Activated naive CD4-positive, alpha-beta T cell treated with anti-CD3 and anti-CD28 coated beads for 36 hours (primary cell): ENCODE data around the gene RPL38. TPM values are rescaled to one million over a fixed set of nuclear protein-coding genes. Genes with fewer than 3 reads are reported as not detected.

ENCODE experiments used
- CTCF ChIA-PET: fragments of 350-600 bp; sonication (Branson Sonifier 250); formaldehyde crosslinking; loops from one replicate; lab custom pipeline; 2021; ENCODE audit warnings: antibody characterized with exemption; lab: Charles Lee
- DNase-seq: peaks from one replicate; pipeline ENCODE4 v3.0.0-alpha.2; 2020
- H3K27ac Mint-ChIP-seq: one replicate; pipeline ENCODE4 v1.8.0; 2021; ENCODE audit warnings: mild to moderate bottlenecking, mixed read lengths
- H3K27me3 Mint-ChIP-seq: one replicate; pipeline ENCODE4 v1.8.0; 2021; ENCODE audit warnings: low read depth, mixed read lengths
- H3K36me3 Mint-ChIP-seq: one replicate; pipeline ENCODE4 v1.8.0; 2021; ENCODE audit warnings: low read depth, mixed read lengths
- H3K4me1 Mint-ChIP-seq: one replicate; pipeline ENCODE4 v1.8.0; 2021; ENCODE audit warnings: low read depth, mixed read lengths
- H3K4me3 Mint-ChIP-seq: one replicate; pipeline ENCODE4 v1.8.0; 2021; ENCODE audit warnings: mild to moderate bottlenecking, moderate library complexity, mixed read lengths
- H3K9me3 Mint-ChIP-seq: one replicate; pipeline ENCODE4 v1.8.0; 2021; ENCODE audit warnings: mixed read lengths
- intact Hi-C: fragments of 100-400 bp; cut with micrococcal nuclease; formaldehyde crosslinking; loops from one replicate; pipeline ENCODE4 v1.15.1; 2023
- total RNA-seq, 2 experiments: library from RNA; stranded (reverse); gene quantifications; one replicate each; pipeline ENCODE4 v1.2.3, GENCODE V29; 2021

Gene RPL38
- total RNA-seq, 2 experiments from 2014 or later: 1,784 to 1,916 TPM

GRCh38 chr17:74235040-74235581 lies 31.6 kb downstream of the RPL38 start:
- DNase-seq: no peak
- intact Hi-C loops: no loop called here
- CTCF ChIA-PET: no interaction called here
- Mint-ChIP-seq H3K27me3 (no peaks in the 10 kb centered on the region), H3K9me3 (no peaks in the 10 kb centered on the region), H3K4me3 (no peak overlapping the region), H3K36me3 (peaks cover 1% of the 10 kb centered on the region), H3K27ac (no peak overlapping the region), H3K4me1 (no peaks in the 10 kb centered on the region)

GRCh38 chr17:74235911-74236371 lies 32.5 kb downstream of the RPL38 start:
- H3K36me3 Mint-ChIP-seq: no peaks in the 10 kb centered on the region
- H3K4me3 Mint-ChIP-seq: no peak overlapping the region
- H3K9me3 Mint-ChIP-seq: no peaks in the 10 kb centered on the region
- H3K4me1 Mint-ChIP-seq: no peaks in the 10 kb centered on the region
- CTCF ChIA-PET: no interaction called here
- no peak overlapping the region for H3K27ac Mint-ChIP-seq
- no peaks in the 10 kb centered on the region for H3K27me3 Mint-ChIP-seq
- intact Hi-C loops: no loop called here
- DNase-seq: no peak

- Mint-ChIP-seq H3K27ac (no peak overlapping the region), H3K9me3 (no peaks in the 10 kb centered on the region), H3K27me3 (no peaks in the 10 kb centered on the region), H3K4me3 (no peak overlapping the region), H3K4me1 (no peaks in the 10 kb centered on the region), H3K36me3 (no peaks in the 10 kb centered on the region)
- intact Hi-C loops: no loop called here
- no peak for DNase-seq
- CTCF ChIA-PET: interaction anchor here (1.1 to 1.2 kb wide), 2 partner anchors 34 to 50 kb away, joined by 3 read pairs; partner anchors contain the start of gene RPL38
These were observed 33.8 kb downstream of the RPL38 start for GRCh38 chr17:74237321-74237720.

- Mint-ChIP-seq H3K27me3 (no peaks in the 10 kb centered on the region), H3K4me3 (no peak overlapping the region), H3K27ac (no peak overlapping the region), H3K36me3 (no peaks in the 10 kb centered on the region), H3K9me3 (no peaks in the 10 kb centered on the region), H3K4me1 (no peaks in the 10 kb centered on the region)
- CTCF ChIA-PET: interaction anchor here (0.6 kb wide), 1 partner anchor 63 kb away, joined by 4 read pairs; no protein-coding TSS in a partner anchor
- no peak for DNase-seq
- intact Hi-C loops: no loop called here
These were observed 35.7 kb downstream of the RPL38 start for GRCh38 chr17:74239172-74239571.

- Mint-ChIP-seq H3K27me3 (no peaks in the 10 kb centered on the region), H3K36me3 (no peaks in the 10 kb centered on the region), H3K27ac (no peak overlapping the region), H3K9me3 (no peaks in the 10 kb centered on the region), H3K4me3 (no peak overlapping the region), H3K4me1 (no peaks in the 10 kb centered on the region)
- intact Hi-C loops: no loop called here
- DNase-seq: no peak
- CTCF ChIA-PET: interaction anchor here (0.7 kb wide), 1 partner anchor 221 kb away, joined by 3 read pairs; no protein-coding TSS in a partner anchor
These were observed 37.2 kb downstream of the RPL38 start for GRCh38 chr17:74240618-74241205.

- intact Hi-C loops: no loop called here
- DNase-seq: no peak
- Mint-ChIP-seq H3K36me3 (no peaks in the 10 kb centered on the region), H3K27me3 (no peaks in the 10 kb centered on the region), H3K4me1 (no peaks in the 10 kb centered on the region), H3K4me3 (no peak overlapping the region), H3K9me3 (no peaks in the 10 kb centered on the region), H3K27ac (no peak overlapping the region)
- CTCF ChIA-PET: interaction anchor here (0.7 kb wide), 1 partner anchor 220 kb away, joined by 3 read pairs; no protein-coding TSS in a partner anchor
These were observed 38.0 kb downstream of the RPL38 start for GRCh38 chr17:74241431-74241830.

- Mint-ChIP-seq H3K27ac (no peak overlapping the region), H3K27me3 (no peaks in the 10 kb centered on the region), H3K4me3 (no peak overlapping the region), H3K9me3 (no peaks in the 10 kb centered on the region), H3K36me3 (no peaks in the 10 kb centered on the region), H3K4me1 (no peaks in the 10 kb centered on the region)
- CTCF ChIA-PET: no interaction called here
- intact Hi-C loops: no loop called here
- DNase-seq: no peak
These were observed 38.4 kb downstream of the RPL38 start for GRCh38 chr17:74241847-74242246.

- Mint-ChIP-seq H3K27ac (no peak overlapping the region), H3K27me3 (no peaks in the 10 kb centered on the region), H3K4me3 (no peak overlapping the region), H3K36me3 (no peaks in the 10 kb centered on the region), H3K9me3 (no peaks in the 10 kb centered on the region), H3K4me1 (no peaks in the 10 kb centered on the region)
- no peak for DNase-seq
- CTCF ChIA-PET: interaction anchor here (0.6 kb wide), 1 partner anchor 422 kb away, joined by 3 read pairs; no protein-coding TSS in a partner anchor
- intact Hi-C loops: no loop called here
These were observed 39.7 kb downstream of the RPL38 start for GRCh38 chr17:74243013-74243755.

GRCh38 chr17:74244128-74244527 lies 40.6 kb downstream of the RPL38 start:
- H3K4me1 Mint-ChIP-seq: no peaks in the 10 kb centered on the region
- intact Hi-C loops: no loop called here
- no peaks in the 10 kb centered on the region for H3K36me3 Mint-ChIP-seq
- DNase-seq: no peak
- no peaks in the 10 kb centered on the region for H3K9me3 Mint-ChIP-seq
- H3K4me3 Mint-ChIP-seq: no peak overlapping the region
- CTCF ChIA-PET: interaction anchor here (0.6 to 1.1 kb wide), 2 partner anchors 17 to 421 kb away, joined by 3 read pairs; no protein-coding TSS in a partner anchor
- no peak overlapping the region for H3K27ac Mint-ChIP-seq
- H3K27me3 Mint-ChIP-seq: no peaks in the 10 kb centered on the region

GRCh38 chr17:74244548-74244947 lies 41.1 kb downstream of the RPL38 start:
- CTCF ChIA-PET: interaction anchor here (1.1 kb wide), 1 partner anchor 17 kb away, joined by 3 read pairs; no protein-coding TSS in a partner anchor
- no peak for DNase-seq
- Mint-ChIP-seq H3K4me3 (no peak overlapping the region), H3K4me1 (no peaks in the 10 kb centered on the region), H3K27ac (no peak overlapping the region), H3K9me3 (no peaks in the 10 kb centered on the region), H3K36me3 (no peaks in the 10 kb centered on the region), H3K27me3 (no peaks in the 10 kb centered on the region)
- intact Hi-C loops: no loop called here

GRCh38 chr17:74245145-74245831 lies 41.8 kb downstream of the RPL38 start:
- Mint-ChIP-seq H3K27ac (no peak overlapping the region), H3K27me3 (no peaks in the 10 kb centered on the region), H3K4me3 (no peak overlapping the region), H3K4me1 (no peaks in the 10 kb centered on the region), H3K9me3 (no peaks in the 10 kb centered on the region), H3K36me3 (no peaks in the 10 kb centered on the region)
- no peak for DNase-seq
- intact Hi-C loops: no loop called here
- CTCF ChIA-PET: interaction anchor here (1.1 kb wide), 1 partner anchor 16 kb away, joined by 3 read pairs; no protein-coding TSS in a partner anchor

- no peaks in the 10 kb centered on the region for H3K36me3 Mint-ChIP-seq
- no peak for DNase-seq
- intact Hi-C loops: no loop called here
- no peak overlapping the region for H3K27ac Mint-ChIP-seq
- no peaks in the 10 kb centered on the region for H3K9me3 Mint-ChIP-seq
- H3K4me3 Mint-ChIP-seq: no peak overlapping the region
- no peaks in the 10 kb centered on the region for H3K27me3 Mint-ChIP-seq
- CTCF ChIA-PET: no interaction called here
- H3K4me1 Mint-ChIP-seq: no peaks in the 10 kb centered on the region
These were observed 42.4 kb downstream of the RPL38 start for GRCh38 chr17:74245871-74246270.
